A549 (cell line): ENCODE measurements around the gene PSMD5. TPM values are rescaled to one million over a fixed set of nuclear protein-coding genes. Genes with fewer than 3 reads are reported as not detected.

Experiments used
- ATAC-seq, 2 experiments: fragments of 200-7000 bp in 1 of 2; fragments of >200 bp in 1 of 2; cut with Nextera tagmentation in 1 of 2; cut with Tn5 transposase in 1 of 2; 3 replicates each; pipeline versions ENCODE4 v1.8.0 to v1.9.1; 2018 to 2020; ENCODE audit warnings: mild to moderate bottlenecking in 1 of 2, moderate library complexity in 1 of 2
- CTCF ChIA-PET: fragments of 300-600 bp; sonication (Branson Sonifier 250); formaldehyde crosslinking; extraction: SDS; loops from one replicate; lab custom pipeline; 2021; ENCODE audit warnings: antibody characterized with exemption, inconsistent platforms; lab: Yijun Ruan, JAX
- POLR2A ChIA-PET: fragments of 350-600 bp; formaldehyde crosslinking; extraction: SDS; loops from one replicate; lab custom pipeline; 2021; ENCODE audit warnings: antibody characterized with exemption, inconsistent platforms; lab: Yijun Ruan, JAX
- DNase-seq, 2 experiments: peaks; one replicate each; pipeline versions ENCODE4 v3.0.0 to v3.0.0-alpha.2; 2011 to 2016; ENCODE audit warnings: low read depth in 1 of 2, low spot score in 1 of 2
- FAIRE-seq: peaks from 2 replicates; lab custom pipeline; 2011; peaks lifted over from hg19 to GRCh38; lab: Jason Lieb, UNC
- H3K27ac ChIP-seq, 2 experiments: fragments of >200 bp; sonication (Bioruptor Twin); formaldehyde crosslinking; 3 replicates each; pipeline ENCODE4 v1.5.1; 2016 to 2017
- H3K4me1 ChIP-seq: fragments of >200 bp; sonication (Bioruptor Twin); formaldehyde crosslinking; 3 replicates; pipeline ENCODE4 v1.6.1; 2016
- H3K4me2 ChIP-seq: fragments of >200 bp; sonication (Bioruptor Twin); formaldehyde crosslinking; 3 replicates; pipeline ENCODE4 v1.6.1; 2016
- H3K4me3 ChIP-seq: fragments of >200 bp; sonication (Bioruptor Twin); formaldehyde crosslinking; 3 replicates; pipeline ENCODE4 v1.5.1; 2016
- H3K9me3 ChIP-seq: fragments of >200 bp; sonication (Bioruptor Twin); formaldehyde crosslinking; 3 replicates; pipeline ENCODE4 v1.6.1; 2016
- CBX2 ChIP-seq: fragments of 200-600 bp; sonication (generic); IDR thresholded peaks from 2 replicates; pipeline ENCODE4 v1.6.1; 2016; ENCODE audit warnings: low read depth, mild to moderate bottlenecking, borderline replicate concordance
- CBX8 ChIP-seq: fragments of 200-600 bp; sonication (generic); IDR thresholded peaks from 2 replicates; pipeline ENCODE4 v1.6.1; 2016
- CHD2 ChIP-seq: fragments of 150-350 bp; IDR thresholded peaks from 2 replicates; pipeline ENCODE4 v1.6.1; 2014; ENCODE audit warnings: low read length; ENCODE audit not compliant: partially characterized antibody
- CHD4 ChIP-seq: fragments of 200-600 bp; sonication (generic); IDR thresholded peaks from 2 replicates; pipeline ENCODE4 v1.6.1; 2016; ENCODE audit warnings: antibody characterized with exemption, mild to moderate bottlenecking, borderline replicate concordance
- EHF ChIP-seq: fragments of 250-450 bp; sonication (Bioruptor Pico); IDR thresholded peaks from 2 replicates; pipeline ENCODE4 v1.5.0; 2020; ENCODE audit warnings: mild to moderate bottlenecking
- FOSL2 ChIP-seq, 2 experiments: fragments of 450-650 bp in 1 of 2; fragments of >200 bp in 1 of 2; sonication (Bioruptor Twin) in 1 of 2; formaldehyde crosslinking; IDR thresholded peaks; 2 replicates each; pipeline versions ENCODE4 v1.5.0 to v1.6.1; 2016 to 2020; ENCODE audit warnings: mild to moderate bottlenecking in 1 of 2, moderate library complexity in 1 of 2
- FOXS1 ChIP-seq: fragments of 250-450 bp; sonication (Bioruptor Pico); IDR thresholded peaks from 2 replicates; pipeline ENCODE4 v1.5.0; 2020; ENCODE audit warnings: mild to moderate bottlenecking, moderate library complexity
- HOXB13 ChIP-seq: fragments of 250-450 bp; sonication (Bioruptor Pico); IDR thresholded peaks from 2 replicates; pipeline ENCODE4 v1.5.0; 2020; ENCODE audit warnings: low read depth, mild to moderate bottlenecking, moderate library complexity
- JUN ChIP-seq, 2 experiments: fragments of >200 bp; sonication (Bioruptor Twin); formaldehyde crosslinking; IDR thresholded peaks; 2 replicates in 1 of 2; 3 replicates in 1 of 2; pipeline ENCODE4 v1.6.1; 2016 to 2017
- JUNB ChIP-seq: fragments of >200 bp; sonication (Bioruptor Twin); formaldehyde crosslinking; IDR thresholded peaks from 2 replicates; pipeline ENCODE4 v1.6.1; 2016
- KDM1A ChIP-seq: fragments of 200-600 bp; sonication (generic); IDR thresholded peaks from 2 replicates; pipeline ENCODE4 v1.6.1; 2016; ENCODE audit warnings: low read depth, mild to moderate bottlenecking
- NR3C1 ChIP-seq: fragments of >200 bp; sonication (Bioruptor Twin); formaldehyde crosslinking; IDR thresholded peaks from 3 replicates; pipeline ENCODE4 v1.6.1; 2017
- RNF2 ChIP-seq: fragments of 200-600 bp; sonication (generic); IDR thresholded peaks from 2 replicates; pipeline ENCODE4 v1.6.1; 2016; ENCODE audit warnings: low read depth, mild to moderate bottlenecking, antibody characterized with exemption, moderate library complexity, borderline replicate concordance
- SREBF2 ChIP-seq: fragments of 450-650 bp; IDR thresholded peaks from 2 replicates; pipeline ENCODE4 v1.6.1; 2014; ENCODE audit warnings: mild to moderate bottlenecking, moderate library complexity
- ZFP36 ChIP-seq: fragments of 450-650 bp; IDR thresholded peaks from 2 replicates; pipeline ENCODE4 v1.6.1; 2014; ENCODE audit warnings: borderline replicate concordance; ENCODE audit not compliant: partially characterized antibody
- ZNF302 ChIP-seq: fragments of 250-450 bp; sonication (Bioruptor Pico); IDR thresholded peaks from 2 replicates; pipeline ENCODE4 v1.9.0; 2021; ENCODE audit warnings: inconsistent platforms, mild to moderate bottlenecking, moderate library complexity
- WGBS: methylation state at CpG from one replicate; pipeline ENCODE4 v1.1.6; 2017; ENCODE audit errors: missing lambda C conversion rate; 5-methylcytosine and 5-hydroxymethylcytosine counted together
- polyA plus RNA-seq, 4 experiments: library from polyadenylated mRNA; depleted of rRNA in 3 of 4; stranded (reverse); fragments of >200 nt; fragmentation: RNase III in 1 of 4; extraction: RNeasy Plus Mini Kit Qiagen cat#74134 plus additional on column Dnase treatment in 1 of 4; gene quantifications; 2 replicates in 3 of 4; 3 replicates in 1 of 4; pipeline ENCODE4 v1.2.3, GENCODE V29; 2011 to 2017
- TF ChIP-seq, protein P1 (sequence below): fragments of 250-450 bp; sonication (Bioruptor Pico); IDR thresholded peaks from 2 replicates; pipeline ENCODE4 v1.5.0; 2020; ENCODE audit warnings: low read depth, mild to moderate bottlenecking, moderate library complexity
- TF ChIP-seq, protein P2 (sequence below): IDR thresholded peaks from 2 replicates; pipeline ENCODE4 v1.6.1; 2012
- TF ChIP-seq, protein P3 (sequence below): fragments of >200 bp; sonication (Bioruptor Twin); formaldehyde crosslinking; IDR thresholded peaks from 3 replicates; pipeline ENCODE4 v1.5.1; 2016
- TF ChIP-seq, protein P4 (sequence below): fragments of >200 bp; sonication (Bioruptor Twin); formaldehyde crosslinking; IDR thresholded peaks from 2 replicates; pipeline ENCODE4 v1.6.1; 2016
- TF ChIP-seq, protein P5 (sequence below): fragments of 250-450 bp; sonication (Bioruptor Pico); IDR thresholded peaks from 2 replicates; pipeline ENCODE4 v1.5.0; 2021; ENCODE audit warnings: mild to moderate bottlenecking, moderate library complexity, borderline replicate concordance

PSMD5 gene
- polyA plus RNA-seq, 2 of the 4 experiments (the other 2 are of a cell fraction) = 34.6 to 63.7 TPM

DNA sequence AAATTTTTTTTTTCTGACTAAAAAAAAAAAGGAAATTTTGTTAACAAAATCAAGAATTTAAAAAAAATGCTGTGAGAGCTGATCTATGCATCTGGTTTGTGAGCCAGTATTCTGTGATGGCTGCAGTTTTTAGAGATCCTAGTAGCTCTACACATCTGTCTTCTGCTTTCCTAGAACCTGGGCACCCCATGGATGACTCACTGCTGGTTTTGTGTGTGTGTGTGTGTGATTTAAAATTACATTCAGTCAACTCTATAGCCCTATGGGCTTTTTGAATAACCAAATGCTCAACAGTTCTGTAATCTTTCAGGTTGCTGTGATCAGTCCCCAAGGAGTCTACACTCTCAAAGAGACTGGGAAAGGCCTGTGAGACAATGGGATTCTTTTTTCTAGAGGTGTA lies 2.5 kb upstream of the PSMD5 start:
- POLR2A ChIA-PET = interaction anchor here (1.5 kb wide), 1 partner anchor 52 kb away, joined by 6 read pairs; the partner anchor contains the start of gene FBXW2
- Histone ChIP-seq H3K4me1 (peaks cover 12% of the 10 kb centered on the region; the same call in 1 of the 3 replicates), H3K4me3 (no peak overlapping the region), H3K9me3 (no peaks in the 10 kb centered on the region)
- FAIRE-seq (no peak), DNase-seq (no peak)
- TF ChIP-seq, protein P1, sequence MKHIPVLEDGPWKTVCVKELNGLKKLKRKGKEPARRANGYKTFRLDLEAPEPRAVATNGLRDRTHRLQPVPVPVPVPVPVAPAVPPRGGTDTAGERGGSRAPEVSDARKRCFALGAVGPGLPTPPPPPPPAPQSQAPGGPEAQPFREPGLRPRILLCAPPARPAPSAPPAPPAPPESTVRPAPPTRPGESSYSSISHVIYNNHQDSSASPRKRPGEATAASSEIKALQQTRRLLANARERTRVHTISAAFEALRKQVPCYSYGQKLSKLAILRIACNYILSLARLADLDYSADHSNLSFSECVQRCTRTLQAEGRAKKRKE (CRISPR knock-in tag) = no peak
- TF ChIP-seq, protein P2, sequence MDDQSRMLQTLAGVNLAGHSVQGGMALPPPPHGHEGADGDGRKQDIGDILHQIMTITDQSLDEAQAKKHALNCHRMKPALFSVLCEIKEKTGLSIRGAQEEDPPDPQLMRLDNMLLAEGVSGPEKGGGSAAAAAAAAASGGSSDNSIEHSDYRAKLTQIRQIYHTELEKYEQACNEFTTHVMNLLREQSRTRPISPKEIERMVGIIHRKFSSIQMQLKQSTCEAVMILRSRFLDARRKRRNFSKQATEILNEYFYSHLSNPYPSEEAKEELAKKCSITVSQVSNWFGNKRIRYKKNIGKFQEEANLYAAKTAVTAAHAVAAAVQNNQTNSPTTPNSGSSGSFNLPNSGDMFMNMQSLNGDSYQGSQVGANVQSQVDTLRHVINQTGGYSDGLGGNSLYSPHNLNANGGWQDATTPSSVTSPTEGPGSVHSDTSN = no peak
- TF ChIP-seq ZFP36 (no peak), JUNB (no peak), EHF (CRISPR knock-in tag) (no peak), KDM1A (no peak), CHD2 (no peak), HOXB13 (no peak), RNF2 (no peak)
- TF ChIP-seq, protein P3, sequence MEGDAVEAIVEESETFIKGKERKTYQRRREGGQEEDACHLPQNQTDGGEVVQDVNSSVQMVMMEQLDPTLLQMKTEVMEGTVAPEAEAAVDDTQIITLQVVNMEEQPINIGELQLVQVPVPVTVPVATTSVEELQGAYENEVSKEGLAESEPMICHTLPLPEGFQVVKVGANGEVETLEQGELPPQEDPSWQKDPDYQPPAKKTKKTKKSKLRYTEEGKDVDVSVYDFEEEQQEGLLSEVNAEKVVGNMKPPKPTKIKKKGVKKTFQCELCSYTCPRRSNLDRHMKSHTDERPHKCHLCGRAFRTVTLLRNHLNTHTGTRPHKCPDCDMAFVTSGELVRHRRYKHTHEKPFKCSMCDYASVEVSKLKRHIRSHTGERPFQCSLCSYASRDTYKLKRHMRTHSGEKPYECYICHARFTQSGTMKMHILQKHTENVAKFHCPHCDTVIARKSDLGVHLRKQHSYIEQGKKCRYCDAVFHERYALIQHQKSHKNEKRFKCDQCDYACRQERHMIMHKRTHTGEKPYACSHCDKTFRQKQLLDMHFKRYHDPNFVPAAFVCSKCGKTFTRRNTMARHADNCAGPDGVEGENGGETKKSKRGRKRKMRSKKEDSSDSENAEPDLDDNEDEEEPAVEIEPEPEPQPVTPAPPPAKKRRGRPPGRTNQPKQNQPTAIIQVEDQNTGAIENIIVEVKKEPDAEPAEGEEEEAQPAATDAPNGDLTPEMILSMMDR = no peak
- TF ChIP-seq, protein P4, sequence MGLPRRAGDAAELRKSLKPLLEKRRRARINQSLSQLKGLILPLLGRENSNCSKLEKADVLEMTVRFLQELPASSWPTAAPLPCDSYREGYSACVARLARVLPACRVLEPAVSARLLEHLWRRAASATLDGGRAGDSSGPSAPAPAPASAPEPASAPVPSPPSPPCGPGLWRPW = no peak
- TF ChIP-seq, protein P5, sequence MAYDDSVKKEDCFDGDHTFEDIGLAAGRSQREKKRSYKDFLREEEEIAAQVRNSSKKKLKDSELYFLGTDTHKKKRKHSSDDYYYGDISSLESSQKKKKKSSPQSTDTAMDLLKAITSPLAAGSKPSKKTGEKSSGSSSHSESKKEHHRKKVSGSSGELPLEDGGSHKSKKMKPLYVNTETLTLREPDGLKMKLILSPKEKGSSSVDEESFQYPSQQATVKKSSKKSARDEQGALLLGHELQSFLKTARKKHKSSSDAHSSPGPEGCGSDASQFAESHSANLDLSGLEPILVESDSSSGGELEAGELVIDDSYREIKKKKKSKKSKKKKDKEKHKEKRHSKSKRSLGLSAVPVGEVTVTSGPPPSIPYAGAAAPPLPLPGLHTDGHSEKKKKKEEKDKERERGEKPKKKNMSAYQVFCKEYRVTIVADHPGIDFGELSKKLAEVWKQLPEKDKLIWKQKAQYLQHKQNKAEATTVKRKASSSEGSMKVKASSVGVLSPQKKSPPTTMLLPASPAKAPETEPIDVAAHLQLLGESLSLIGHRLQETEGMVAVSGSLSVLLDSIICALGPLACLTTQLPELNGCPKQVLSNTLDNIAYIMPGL (CRISPR knock-in tag) = no peak
- TF ChIP-seq, all 56 proteins: peak for 0
- Histone ChIP-seq H3K27ac (no peak overlapping the region), H3K4me2 (no peak overlapping the region)
- CTCF ChIA-PET = interaction anchor here (0.7 to 1.2 kb wide), 2 partner anchors 10 to 23 kb away, joined by 3 read pairs; no protein-coding TSS in a partner anchor
- ATAC-seq = no peak

DNA sequence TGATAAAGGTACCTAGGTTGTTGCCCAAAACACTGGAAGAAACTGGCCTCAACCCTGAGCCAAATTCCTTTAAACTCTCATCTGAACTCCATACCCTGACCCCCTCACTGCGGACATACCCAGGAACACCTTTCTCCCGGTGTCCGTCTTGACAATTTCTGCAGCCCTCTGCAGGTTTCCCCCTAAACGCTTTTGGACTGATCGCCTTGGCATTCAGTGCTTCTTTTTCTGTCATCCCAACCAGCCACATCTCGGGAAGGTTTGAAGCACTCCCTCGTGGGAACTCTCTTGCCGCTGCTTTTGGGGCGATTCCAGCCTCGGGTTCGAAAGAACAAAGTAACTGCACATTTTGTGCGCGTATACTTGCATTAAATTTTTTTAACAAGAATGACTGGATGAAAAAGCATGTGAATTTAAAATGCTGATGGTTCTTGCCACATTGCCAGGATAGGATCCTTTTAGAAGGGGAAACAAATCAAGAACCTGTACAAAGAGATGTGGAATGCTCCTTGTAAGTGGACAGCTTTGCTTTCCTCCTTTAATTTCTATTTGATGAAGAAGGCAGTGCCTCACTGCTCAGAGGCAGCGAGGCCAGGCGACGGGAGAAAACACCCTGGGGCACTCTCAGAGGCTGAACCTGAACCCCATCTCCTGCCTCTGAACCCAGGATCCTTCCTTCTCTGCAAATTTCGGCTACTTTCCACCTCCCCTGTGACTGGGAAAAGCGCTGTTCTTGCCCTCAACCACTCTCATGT lies 615 bp downstream of the PSMD5 start:
- ATAC-seq (peak; percentile 12 to 16; a peak in 3 of 6 replicates), FAIRE-seq (no peak), DNase-seq (peak in 1 of 2 experiments; percentile 16)
- POLR2A ChIA-PET = no interaction called here
- peak overlapping the region; percentile 74 for H3K4me3 ChIP-seq
- peaks cover 12% of the 10 kb centered on the region; the same call in 1 of the 3 replicates for H3K4me1 ChIP-seq
- H3K27ac ChIP-seq = peak overlapping the region; percentile 92 to 94
- CTCF ChIA-PET = no interaction called here
- no peaks in the 10 kb centered on the region for H3K9me3 ChIP-seq
- peak overlapping the region; percentile 88 for H3K4me2 ChIP-seq
- TF ChIP-seq ZFP36 (no peak), SREBF2 (no peak), CBX8 (no peak), NR3C1 (no peak)
- 41% methylated on average over 18 of the region's 18 CpGs for WGBS

DNA sequence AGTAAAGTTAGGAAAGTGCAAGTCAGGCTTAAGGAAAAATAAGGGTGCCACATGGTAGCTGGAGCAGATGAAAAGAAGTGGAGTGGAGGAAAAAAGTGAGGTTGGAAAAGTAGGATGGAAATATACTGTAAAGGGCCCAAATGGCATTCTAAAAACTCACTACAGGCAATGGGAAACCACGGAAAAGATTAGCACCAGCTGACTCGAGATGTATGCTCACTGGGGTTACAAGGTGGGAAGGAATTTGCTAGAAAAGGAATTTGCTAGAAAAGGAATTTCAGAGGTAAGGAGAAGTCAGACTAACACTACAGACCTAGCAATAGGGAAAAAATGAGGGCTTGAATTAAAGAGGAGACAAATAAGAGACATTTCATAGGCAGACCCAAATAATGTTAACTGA lies 3.6 kb downstream of the PSMD5 start:
- Histone ChIP-seq H3K9me3 (no peaks in the 10 kb centered on the region), H3K27ac (no peak overlapping the region), H3K4me1 (peaks cover 12% of the 10 kb centered on the region; the same call in 1 of the 3 replicates), H3K4me2 (no peak overlapping the region), H3K4me3 (no peak overlapping the region)
- DNase-seq (no peak), FAIRE-seq (no peak), ATAC-seq (no peak)
- 94% methylated on average over 2 of the region's 2 CpGs for WGBS
- ChIA-PET CTCF (no interaction called here), POLR2A (no interaction called here)
- TF ChIP-seq ZNF302 (CRISPR knock-in tag) (no peak), CBX2 (no peak), FOSL2 (IDR thresholded peaks at IDR 0.05) (no peak), FOSL2 (CRISPR knock-in tag; IDR thresholded peaks at IDR 0.05) (no peak), CHD4 (no peak), FOXS1 (CRISPR knock-in tag) (no peak), JUN (IDR thresholded peaks at IDR 0.05) (no peak)
